NCI-H1417 treated with DMSO at 0.1 percent for 48 hours (cell line): Measurements from ENCODE around the gene SETD1B.
A peak's percentile ranks its signal among the peaks of the same experiment; 100 is the strongest.
"Not testable (repeated sequence)": the region's sequence is repeated elsewhere in the genome, so short reads cannot be mapped to it uniquely, and the experiment has no call there.

ENCODE experiments used
- DNase-seq: peaks from one replicate; lab custom pipeline; 2025; lab: John Stamatoyannopoulos, UW

SETD1B gene

GRCh38 chr12:121825041-121825523 lies 21.3 kb downstream of the SETD1B start:
- no peak for DNase-seq

- no peak for DNase-seq
These were observed 22.7 kb downstream of the SETD1B start for GRCh38 chr12:121826318-121827150.

DNA sequence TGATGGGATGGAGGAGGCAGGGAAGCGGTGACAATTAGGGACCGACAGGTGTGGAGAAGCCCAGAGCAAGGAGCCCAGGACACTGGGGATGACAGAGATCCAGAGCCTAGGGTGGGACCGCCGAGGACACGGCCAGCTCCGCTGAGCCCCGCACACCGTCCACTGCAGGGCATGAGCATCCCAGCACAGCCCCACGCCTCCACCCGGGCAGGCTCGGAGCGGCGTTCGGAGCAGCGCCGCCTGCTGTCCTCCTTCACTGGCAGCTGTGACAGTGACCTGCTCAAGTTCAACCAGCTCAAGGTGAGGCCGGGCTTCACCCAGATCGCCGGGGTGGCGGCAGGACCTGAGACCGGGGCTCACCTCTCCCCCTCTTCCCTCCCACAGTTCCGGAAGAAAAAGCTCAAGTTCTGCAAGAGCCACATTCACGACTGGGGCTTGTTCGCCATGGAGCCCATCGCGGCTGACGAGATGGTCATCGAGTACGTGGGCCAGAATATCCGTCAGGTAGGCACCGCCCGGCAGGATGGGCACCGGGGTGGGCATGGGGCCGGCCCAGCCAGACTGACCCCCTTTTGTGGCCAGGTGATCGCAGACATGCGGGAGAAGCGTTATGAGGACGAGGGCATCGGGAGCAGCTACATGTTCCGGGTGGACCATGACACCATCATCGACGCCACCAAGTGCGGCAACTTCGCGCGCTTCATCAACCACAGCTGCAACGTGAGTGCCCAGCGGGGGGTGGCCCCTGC lies 23.7 kb downstream of the SETD1B start:
- DNase-seq: no peak

DNA sequence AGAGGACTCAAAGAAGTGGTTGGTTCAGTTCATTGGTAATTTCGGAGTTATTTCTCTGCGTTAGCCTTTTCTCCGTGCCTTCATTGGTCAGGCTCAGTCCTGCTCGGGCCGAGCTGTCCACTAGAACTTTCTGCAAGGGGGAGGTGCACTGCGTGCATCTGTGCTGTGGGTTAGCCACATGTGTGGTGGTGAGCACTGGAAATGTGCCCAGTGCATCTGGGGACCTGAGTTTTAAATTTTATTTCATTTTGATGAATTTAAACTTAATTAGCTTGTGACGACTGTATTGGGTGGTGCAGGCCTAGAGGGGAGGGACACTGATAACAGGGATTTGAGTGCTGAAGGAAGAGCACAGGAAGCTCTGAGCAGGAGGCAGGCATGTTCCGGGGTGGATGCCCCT lies 24.5 kb downstream of the SETD1B start:
- DNase-seq: no peak

DNA sequence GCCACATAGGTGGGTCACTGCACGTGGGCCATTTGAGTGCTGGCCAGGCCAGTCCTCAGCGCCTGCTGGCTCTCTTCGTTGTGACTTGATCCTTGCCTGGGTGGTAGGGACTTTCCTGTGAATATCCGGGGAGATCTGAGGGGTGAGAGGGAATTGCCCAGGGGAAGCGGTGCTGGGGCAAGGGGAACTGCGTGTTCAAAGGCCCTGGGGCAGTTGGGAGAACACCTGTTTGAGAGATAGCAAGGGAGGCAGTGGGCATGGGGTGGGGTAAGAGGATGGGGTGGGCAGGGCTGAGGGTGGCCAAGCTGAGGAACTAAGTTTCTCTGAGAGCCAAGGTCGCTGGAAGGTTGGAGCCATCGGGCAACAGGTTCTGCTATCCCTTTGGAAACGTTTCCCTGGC lies 25.0 kb downstream of the SETD1B start:
- DNase-seq: no peak

- DNase-seq: no peak
These were observed 25.6 kb downstream of the SETD1B start for GRCh38 chr12:121829250-121829918.

- no peak for DNase-seq
These were observed 26.3 kb downstream of the SETD1B start for GRCh38 chr12:121830134-121830533.

- DNase-seq: no peak
These were observed 26.9 kb downstream of the SETD1B start for GRCh38 chr12:121830588-121831265.

- no peak for DNase-seq
These were observed 27.9 kb downstream of the SETD1B start for GRCh38 chr12:121831571-121832245.

GRCh38 chr12:121837680-121838079 lies 33.9 kb downstream of the SETD1B start:
- no peak for DNase-seq

GRCh38 chr12:121838126-121838525 lies 34.3 kb downstream of the SETD1B start:
- DNase-seq: no peak

DNA sequence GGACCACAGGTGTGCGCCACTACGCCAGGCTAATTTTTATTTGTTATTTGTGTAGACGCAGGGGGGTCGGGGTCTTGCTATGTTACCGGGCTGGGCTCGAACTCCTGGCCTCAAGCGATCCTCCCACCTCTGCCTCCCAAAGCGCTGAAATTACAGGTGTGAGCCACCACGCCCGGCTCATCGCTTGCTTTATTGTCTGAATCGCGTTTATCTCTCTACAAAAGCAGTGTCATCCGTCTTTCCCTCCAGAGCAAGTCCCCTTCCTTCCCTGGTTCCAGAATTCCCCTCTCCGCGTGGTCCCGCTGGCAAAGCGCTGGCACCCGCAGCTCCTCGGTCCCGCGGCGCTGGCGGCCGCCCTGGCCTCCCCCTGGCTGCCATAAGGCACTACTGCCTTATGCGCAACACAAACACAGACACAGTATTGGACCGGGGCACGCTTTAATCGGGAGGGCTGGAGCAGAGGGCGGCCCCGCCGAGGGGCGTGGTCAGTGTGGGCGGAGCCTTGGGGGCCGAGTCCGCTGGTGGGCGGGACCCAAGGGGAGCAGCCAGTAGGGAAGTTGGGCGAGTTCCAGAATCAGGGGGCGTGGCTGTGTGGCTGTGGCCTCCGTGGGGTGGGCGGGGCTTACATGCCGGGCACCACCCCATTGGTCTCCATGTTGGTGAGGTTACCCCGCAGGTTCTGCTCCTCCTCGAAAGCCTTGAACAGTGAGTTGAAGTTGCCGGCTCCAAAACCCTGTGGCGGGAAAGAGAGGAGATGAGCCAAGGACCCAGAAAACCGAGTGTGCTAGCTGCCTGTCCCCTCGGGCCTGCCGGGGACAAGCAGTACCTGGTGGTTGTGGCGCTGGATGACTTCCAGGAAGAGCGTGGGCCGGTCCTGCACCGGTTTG lies 35.5 kb downstream of the SETD1B start:
- DNase-seq: peak; percentile 69

GRCh38 chr12:121839993-121840761 lies 36.4 kb downstream of the SETD1B start:
- DNase-seq: no peak

DNA sequence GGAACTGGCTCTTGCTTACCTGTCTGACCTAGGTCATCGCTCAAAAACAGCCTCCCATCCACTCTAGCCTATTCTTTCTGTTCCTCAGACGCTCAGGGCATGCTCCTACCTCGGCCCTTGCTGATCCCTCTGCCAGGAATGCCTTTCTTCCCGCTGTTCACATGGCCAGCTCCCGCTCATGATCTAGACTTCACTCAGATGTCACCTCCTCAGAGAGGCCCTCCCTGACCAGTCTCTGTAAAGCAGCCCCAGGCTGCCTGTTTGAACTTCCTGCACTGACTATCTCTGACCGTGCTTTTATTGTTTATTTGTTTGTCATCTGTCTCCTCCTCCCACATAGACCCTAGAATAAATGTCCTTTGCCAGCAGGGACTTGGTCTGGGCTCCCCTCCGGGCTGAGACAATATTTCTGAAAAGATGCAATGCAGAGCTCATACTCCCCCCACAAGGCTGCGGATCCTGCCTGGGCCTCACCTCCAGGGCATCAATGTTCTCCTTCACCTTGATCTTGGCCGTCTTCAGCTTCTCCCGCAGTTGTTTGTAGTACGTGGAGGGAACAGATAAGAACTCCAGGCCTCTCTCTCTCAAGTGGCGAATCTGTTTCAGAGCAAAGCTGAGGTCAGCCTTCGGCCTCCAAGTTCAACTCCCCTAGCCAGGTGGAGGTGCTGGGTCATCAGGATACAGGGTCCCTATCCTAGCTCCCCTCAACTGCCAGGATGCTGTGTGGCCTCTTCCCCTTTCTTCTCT lies 39.6 kb downstream of the SETD1B start:
- no peak for DNase-seq

GRCh38 chr12:121845701-121846100 lies 41.9 kb downstream of the SETD1B start:
- no peak for DNase-seq

DNA sequence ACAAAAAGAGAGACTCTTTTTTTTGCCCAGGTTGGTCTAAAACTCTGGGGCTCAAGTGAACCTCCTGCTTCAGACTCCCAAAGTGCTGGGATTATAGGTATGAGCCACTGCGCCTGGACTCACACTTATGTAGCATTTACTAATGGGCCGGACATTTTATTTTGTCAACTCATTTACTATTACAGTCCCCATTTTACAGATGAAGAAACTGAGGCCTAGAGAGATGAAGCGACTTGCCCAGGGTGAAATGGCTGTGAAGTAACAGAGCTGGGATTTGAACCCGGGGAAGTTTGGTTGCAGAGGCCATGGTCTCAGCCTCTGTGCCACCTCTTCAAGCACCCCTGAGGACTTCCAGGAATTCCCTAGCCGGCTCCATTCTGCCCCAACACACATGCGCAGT lies 45.4 kb downstream of the SETD1B start:
- no peak for DNase-seq

- no peak for DNase-seq
These were observed 45.9 kb downstream of the SETD1B start for GRCh38 chr12:121849665-121850064.

- not testable (repeated sequence) for DNase-seq
These were observed 48.6 kb downstream of the SETD1B start for GRCh38 chr12:121852392-121852791.
